NCI-H2029 (cell line): ENCODE results near the gene NMNAT2.

Experiments used
- DNase-seq: peaks from one replicate; lab custom pipeline; 2025; lab: John Stamatoyannopoulos, UW

Gene NMNAT2

DNA sequence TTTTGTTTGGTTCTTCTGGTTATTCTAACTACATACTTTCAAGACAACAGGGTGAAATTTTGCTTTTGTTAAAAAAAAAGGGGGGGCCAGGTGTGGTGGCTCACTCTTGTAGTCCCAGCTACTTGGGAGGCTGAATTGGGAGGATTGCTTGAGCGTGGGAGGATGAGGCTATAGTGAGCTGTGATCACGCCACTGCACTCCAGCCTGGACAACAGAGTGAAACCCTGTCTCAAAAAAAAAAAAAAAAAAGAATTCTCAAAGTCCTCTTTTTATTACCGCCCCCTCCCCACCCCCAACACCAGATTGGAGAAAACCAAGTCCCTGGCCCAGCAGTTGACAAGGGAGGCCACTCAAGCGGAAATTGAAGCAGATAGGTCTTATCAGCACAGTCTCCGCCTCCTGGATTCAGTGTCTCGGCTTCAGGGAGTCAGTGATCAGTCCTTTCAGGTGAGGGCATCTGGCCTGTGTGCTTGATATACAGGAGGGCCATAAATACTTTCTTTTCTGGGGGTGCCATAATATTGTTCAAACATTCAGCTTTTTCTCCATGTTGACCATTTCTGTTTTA is 181.9 kb downstream of the NMNAT2 start:
- no peak for DNase-seq

DNA sequence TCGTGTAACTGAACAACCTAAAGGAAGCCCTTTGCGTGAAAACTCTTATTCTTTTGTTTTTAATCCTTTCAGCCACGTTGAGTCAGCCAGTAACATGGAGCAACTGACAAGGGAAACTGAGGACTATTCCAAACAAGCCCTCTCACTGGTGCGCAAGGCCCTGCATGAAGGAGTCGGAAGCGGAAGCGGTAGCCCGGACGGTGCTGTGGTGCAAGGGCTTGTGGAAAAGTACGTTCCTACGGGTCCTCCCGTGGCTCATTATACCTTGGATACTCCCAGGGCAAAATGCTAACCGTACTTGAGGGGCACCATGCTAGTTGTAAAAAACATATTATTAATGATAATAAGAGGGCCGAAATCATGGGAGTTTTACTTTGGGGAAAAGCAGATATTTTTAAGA is 182.7 kb downstream of the NMNAT2 start:
- DNase-seq = no peak

DNA sequence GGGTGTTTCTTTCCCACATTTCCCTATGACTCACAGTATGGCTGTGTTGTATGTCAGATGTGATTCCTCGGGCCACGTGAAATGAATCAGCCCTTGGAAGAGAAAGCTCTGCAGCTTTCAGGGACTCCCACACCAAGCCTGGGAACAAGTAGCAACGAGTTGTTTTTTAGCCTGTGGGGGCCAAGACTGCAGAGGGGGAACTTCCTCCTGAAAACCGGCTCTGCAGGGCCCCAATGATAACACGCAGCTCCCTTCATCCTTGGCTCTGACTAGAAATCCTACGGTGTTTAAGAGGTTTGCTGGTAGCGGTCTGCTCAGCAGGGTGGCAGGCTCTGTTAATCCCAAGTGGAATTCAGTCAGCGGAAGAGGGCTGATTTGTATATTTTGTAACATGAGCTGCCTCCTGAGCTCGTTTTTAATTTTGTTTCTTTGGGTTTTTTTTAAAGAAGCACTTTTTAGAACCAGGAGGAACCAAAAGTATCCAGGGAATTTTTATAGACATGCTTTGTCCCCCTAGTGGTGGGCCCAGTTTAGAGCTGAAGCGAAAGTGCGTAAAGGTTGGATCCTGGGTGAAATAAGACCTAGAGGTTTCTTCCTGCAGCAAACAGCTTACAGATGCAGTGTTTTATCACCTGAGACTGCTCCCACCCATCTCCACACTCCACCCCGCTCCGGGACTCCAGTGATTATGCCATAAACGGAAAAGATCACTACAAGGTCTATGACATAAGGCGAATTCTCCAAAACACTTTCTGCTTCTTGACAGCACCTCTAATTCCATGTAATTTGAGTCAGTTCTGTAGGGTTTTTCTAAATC is 183.3 kb downstream of the NMNAT2 start:
- no peak for DNase-seq

GRCh38 chr1:183233113-183233512 is 185.1 kb downstream of the NMNAT2 start:
- no peak for DNase-seq

GRCh38 chr1:183231545-183231944 is 186.6 kb downstream of the NMNAT2 start:
- no peak for DNase-seq

DNA sequence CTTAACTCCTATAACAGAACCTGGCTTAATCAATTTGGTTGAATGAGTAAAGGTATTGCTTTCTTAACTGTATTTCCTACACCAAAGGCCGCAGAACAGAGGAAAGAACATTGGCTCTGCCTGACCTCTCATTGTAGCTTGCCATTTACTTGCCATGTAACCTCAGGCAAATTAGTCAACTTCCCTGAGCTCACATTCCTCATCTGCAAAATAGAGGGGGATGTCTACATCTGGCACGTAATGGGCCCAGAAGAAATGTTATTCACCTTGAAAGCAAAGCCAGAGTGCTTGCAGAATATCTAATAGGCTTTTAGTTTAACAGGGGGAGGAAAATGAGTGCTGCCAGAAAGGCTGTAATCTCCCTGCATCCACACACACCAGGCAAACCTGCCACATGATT is 187.8 kb downstream of the NMNAT2 start:
- no peak for DNase-seq

DNA sequence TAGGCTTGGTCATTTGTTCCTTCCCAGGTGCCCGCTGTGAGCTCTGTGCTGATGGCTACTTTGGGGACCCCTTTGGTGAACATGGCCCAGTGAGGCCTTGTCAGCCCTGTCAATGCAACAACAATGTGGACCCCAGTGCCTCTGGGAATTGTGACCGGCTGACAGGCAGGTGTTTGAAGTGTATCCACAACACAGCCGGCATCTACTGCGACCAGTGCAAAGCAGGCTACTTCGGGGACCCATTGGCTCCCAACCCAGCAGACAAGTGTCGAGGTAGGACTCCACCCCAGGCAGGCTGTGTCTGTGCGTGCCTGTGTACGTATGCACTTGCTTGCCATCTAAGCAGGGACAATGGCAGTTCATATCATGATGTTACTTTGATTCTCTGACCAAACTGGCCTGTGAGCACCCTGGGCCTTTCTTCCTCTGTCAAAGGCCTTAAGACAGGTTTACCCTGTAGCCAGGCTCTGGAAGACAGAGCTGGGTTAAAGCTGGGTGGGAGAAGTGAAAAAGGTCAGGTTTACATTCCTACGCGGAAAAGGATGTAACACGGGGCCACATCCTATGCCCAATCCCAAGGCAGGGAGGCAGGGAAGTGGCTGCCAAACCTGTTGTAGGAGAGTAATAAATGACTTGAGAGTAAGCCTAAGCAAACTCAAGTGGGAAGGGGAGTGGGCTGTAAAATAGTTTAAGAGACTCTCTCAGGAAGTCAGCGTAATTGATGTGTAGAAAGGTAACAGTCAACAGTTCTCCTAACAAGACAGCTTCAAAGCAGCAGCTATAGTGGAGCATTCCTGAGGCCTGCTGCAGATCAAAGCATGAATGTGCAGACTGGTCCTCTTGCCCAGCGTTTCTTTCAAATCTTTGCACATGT is 189.6 kb downstream of the NMNAT2 start:
- DNase-seq = no peak

GRCh38 chr1:183227422-183228346 is 190.5 kb downstream of the NMNAT2 start:
- peak; percentile 17 for DNase-seq

DNA sequence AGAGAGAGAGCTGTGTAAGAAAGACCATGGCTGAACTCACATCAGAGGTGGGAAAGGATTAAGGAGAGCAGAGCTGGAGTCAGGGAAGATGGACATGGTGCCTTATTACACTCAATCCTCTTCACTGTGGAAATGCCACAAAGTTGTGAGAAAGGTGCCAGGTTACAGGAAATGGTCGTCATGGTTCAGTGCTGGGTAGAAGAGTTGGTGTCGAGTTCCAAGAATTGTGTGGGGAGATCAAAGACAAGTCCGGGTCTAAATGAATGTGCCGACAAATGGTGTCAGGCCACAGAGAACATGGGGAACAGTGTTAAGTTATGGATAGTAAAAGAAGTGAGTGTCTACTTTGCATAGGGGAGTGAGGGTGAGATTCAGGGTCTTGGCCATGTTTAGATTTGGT is 191.2 kb downstream of the NMNAT2 start:
- peak; percentile 84 for DNase-seq

DNA sequence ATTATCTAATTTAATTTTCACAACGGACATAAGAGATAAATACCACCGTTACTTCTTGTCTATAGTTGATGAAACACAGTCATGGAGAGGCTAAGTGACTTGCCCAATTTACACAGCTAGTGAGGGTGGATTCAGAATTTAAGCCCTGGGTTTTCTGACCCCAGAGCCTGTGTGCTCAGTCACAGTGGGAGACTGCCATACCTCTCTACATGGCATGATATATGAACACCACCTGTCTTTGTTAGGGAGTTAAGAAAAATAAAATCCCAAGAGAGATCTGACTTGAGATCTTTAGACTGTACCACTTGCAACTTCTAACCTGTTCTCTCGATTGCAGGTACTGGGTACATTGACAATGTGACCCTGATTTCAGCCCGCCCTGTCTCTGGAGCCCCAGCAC is 191.8 kb downstream of the NMNAT2 start:
- no peak for DNase-seq

DNA sequence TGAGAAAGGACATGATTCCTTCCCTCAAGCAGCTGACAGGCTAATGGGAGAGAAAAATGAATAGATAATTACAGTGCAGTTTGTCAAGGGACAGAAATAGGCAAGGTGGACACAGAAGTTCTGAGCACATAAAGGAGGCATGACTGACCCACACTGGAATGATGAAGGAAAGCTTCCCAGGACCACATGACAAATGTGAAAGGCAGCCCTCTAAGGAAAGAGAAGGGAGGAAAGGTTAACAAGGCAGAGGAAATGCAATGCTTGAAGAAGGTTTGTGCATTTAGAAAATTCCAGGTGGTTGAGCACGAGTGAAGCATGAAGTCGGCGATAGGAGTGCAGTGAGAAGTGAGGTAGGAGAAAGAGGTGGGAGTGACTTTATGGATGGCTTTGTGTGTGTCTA is 194.7 kb downstream of the NMNAT2 start:
- no peak for DNase-seq

GRCh38 chr1:183222909-183223308 is 195.3 kb downstream of the NMNAT2 start:
- DNase-seq = no peak

- DNase-seq = no peak
Measured at GRCh38 chr1:183219616-183220009, 198.6 kb downstream of the NMNAT2 start.

- DNase-seq = peak; percentile 82
Measured at GRCh38 chr1:183218971-183219615, 199.1 kb downstream of the NMNAT2 start.

DNA sequence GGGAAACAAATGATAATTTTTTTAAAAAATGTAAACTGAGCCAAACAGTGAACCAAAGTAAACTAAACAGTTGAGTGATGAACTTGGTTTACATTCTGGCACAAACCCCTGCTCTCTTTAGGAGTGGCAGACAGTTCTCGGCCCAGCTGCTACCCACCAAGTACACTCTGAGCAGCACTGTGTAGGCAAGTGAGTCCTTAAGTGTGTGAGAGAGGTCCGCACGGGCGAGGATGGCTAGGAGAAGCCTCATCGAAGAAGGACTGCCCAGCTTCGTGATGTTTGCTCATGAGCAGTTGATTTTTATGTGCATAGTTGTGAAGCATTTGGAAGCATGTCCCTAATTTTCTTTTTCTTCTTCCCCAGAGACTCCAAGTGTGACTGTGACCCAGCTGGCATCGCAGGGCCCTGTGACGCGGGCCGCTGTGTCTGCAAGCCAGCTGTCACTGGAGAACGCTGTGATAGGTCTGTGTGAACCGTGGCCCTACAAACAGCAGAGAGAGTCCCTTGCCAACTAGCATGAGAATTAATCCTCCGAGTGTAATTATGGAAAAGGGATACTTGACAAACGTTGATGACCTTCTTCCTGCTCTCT is 200.1 kb downstream of the NMNAT2 start:
- peak; percentile 72 for DNase-seq

DNA sequence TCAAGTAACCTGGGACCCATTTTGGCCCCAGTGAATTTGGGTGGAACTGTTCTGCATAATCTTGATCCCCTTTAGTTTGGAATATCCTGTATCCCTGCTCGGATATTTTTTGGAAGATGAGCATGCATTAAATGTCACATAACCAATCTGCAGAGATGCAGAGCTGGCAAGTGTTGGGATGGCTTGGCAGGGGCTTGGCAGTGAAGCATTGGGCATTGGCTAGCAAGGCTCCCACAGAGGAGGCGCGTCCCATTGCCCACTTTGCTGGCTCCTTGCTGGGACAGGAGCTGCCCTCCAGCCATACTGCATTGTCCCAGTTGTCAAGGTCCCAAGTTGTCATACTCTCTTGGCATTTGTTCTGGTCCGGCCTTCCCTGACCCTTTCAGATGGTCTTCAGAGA is 202.2 kb downstream of the NMNAT2 start:
- no peak for DNase-seq

DNA sequence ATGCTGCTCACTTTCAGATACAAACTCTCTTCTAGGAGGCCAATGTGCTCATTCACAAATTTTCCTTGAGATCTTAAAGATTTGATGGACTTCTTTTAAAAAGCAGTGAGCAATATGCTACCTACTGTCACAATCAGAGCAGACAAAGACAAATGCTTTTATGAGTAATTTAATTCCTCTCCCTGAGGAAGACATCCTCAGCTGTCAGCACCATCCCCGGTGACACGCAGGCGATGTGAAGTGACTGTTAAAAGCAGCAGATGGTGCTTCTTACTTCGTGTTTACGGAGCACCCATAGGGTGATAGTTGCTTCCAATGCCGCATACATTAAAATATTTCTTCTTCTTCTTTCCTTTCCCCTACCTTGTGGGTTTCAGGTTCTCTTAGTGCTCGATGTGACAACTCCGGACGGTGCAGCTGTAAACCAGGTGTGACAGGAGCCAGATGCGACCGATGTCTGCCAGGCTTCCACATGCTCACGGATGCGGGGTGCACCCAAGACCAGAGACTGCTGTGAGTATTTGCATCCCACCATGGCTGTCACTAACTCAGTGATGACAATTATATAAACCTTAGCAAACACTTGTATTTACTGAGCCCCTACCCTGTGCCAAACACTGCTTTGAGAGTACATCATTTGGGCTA is 203.0 kb downstream of the NMNAT2 start:
- no peak for DNase-seq

GRCh38 chr1:183214021-183214970 is 203.9 kb downstream of the NMNAT2 start:
- DNase-seq = no peak

DNA sequence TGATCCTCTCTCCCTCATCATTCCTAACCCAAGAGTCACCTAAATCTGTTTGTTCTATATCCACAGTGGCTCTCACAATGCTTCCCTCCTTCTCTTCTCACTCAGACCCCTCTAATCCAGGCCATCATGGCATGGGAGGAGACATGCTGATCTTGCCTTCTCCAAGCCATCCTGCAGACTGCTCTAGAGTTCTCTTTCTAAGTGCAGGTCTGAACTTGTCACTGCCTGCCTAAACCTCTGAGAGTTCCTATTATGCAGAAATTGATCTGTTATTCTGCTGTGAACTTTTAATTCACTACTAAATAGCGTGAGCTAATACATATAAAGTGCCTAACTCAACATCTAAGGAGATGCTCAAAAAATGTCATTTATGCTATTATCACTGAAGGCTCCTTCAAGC is 205.3 kb downstream of the NMNAT2 start:
- no peak for DNase-seq
